GM06990 (cell line): ENCODE data around the gene DLG2.
"Not testable (repeated sequence)": the region's sequence is repeated elsewhere in the genome, so short reads cannot be mapped to it uniquely, and the experiment has no call there.

Experiments used
- DNase-seq: peaks from one replicate; pipeline ENCODE4 v3.0.0-alpha.2; 2011; ENCODE audit not compliant: insufficient read length; ENCODE audit errors: extremely low read depth
- H3K27me3 ChIP-seq: replicated peaks from 2 replicates; pipeline ENCODE4 v1.6.0; 2011; ENCODE audit warnings: low read length; ENCODE audit not compliant: control insufficient read depth, insufficient read depth
- H3K36me3 ChIP-seq: 2 replicates; pipeline ENCODE4 v1.5.1; 2011; ENCODE audit warnings: low read length; ENCODE audit not compliant: control insufficient read depth, insufficient read depth
- H3K4me3 ChIP-seq: replicated peaks from 2 replicates; pipeline ENCODE4 v1.5.1; 2011; ENCODE audit warnings: low read depth, mild to moderate bottlenecking, control low read depth, low read length
- TF ChIP-seq, protein P1 (sequence below): IDR thresholded peaks from 2 replicates; pipeline ENCODE4 v1.5.1; 2011; ENCODE audit warnings: low read length, control low read depth, mild to moderate bottlenecking, inconsistent platforms; ENCODE audit not compliant: insufficient read depth, poor library complexity, severe bottlenecking

DLG2 gene

GRCh38 chr11:83425137-83425466, 2202.0 kb downstream of the DLG2 start:
- TF ChIP-seq, protein P1, sequence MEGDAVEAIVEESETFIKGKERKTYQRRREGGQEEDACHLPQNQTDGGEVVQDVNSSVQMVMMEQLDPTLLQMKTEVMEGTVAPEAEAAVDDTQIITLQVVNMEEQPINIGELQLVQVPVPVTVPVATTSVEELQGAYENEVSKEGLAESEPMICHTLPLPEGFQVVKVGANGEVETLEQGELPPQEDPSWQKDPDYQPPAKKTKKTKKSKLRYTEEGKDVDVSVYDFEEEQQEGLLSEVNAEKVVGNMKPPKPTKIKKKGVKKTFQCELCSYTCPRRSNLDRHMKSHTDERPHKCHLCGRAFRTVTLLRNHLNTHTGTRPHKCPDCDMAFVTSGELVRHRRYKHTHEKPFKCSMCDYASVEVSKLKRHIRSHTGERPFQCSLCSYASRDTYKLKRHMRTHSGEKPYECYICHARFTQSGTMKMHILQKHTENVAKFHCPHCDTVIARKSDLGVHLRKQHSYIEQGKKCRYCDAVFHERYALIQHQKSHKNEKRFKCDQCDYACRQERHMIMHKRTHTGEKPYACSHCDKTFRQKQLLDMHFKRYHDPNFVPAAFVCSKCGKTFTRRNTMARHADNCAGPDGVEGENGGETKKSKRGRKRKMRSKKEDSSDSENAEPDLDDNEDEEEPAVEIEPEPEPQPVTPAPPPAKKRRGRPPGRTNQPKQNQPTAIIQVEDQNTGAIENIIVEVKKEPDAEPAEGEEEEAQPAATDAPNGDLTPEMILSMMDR: no peak
- no peak for DNase-seq
- Histone ChIP-seq H3K4me3 (no peak overlapping the region), H3K36me3 (no peaks in the 10 kb centered on the region), H3K27me3 (no peaks in the 10 kb centered on the region)

DNA sequence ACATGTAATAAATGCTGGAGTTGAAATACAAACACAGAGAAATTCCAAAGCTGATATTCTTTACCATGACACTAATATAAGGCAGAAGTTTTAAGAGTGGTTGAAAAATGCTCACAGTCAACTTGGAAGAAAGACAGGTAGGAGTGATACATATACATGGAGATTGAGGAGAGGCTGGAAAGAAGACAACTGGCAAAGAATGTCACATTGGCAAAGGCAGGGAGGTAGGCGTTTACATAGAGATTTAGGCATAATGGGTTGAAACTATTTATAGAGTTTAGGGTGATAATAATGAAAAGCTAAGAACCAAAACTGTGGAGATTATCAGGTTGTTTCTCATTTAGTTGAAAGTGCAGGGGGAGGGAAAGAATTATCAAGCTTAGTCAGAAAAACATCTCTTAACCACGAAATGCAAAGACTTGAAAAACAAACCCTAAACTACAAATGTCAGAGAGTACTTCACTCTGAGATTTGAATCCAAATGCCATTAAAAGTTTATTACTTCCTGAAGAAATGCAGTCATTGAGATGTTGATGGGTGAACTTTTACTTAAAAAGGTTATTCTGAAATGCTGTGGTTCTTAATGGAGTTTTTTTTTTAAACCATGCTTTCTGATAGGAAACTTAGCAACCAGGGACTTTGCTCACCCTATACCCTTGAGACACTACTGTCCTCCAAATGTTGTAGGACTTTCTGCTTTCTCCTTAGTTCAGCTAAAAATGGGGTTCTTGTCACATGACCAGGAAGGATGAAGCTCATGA, 2202.6 kb downstream of the DLG2 start:
- Histone ChIP-seq H3K27me3 (no peaks in the 10 kb centered on the region), H3K4me3 (no peak overlapping the region), H3K36me3 (no peaks in the 10 kb centered on the region)
- TF ChIP-seq, protein P1: no peak
- no peak for DNase-seq

DNA sequence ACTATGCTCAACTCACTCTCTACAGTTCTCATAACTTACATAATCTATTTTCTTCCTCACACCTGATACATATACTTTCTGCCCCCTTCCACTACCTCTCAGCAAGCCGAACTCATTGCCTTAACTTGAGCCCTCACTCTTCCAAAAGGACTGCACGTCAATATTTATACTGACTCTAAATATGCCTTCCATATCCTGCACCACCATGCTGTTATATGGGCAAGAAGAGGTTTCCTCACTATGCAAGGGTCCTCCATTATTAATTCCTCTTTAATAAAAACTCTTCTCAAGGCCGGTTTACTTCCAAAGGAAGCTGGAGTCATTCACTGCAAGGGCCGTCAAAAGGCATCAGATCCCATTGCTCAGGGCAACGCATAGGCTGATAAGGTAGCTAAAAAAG, 2204.5 kb downstream of the DLG2 start:
- not testable (repeated sequence) for DNase-seq, H3K27me3 ChIP-seq, H3K36me3 ChIP-seq

GRCh38 chr11:83410605-83411565, 2216.3 kb downstream of the DLG2 start:
- no peaks in the 10 kb centered on the region for H3K36me3 ChIP-seq
- no peak for DNase-seq

More for the DNA sequence above, 2204.5 kb downstream of the DLG2 start:
- not testable (repeated sequence) for H3K4me3 ChIP-seq

GRCh38 chr11:83409891-83410290, 2217.3 kb downstream of the DLG2 start:
- no peak for DNase-seq
- no peak overlapping the region for H3K4me3 ChIP-seq
- TF ChIP-seq, protein P1: no peak
- no peaks in the 10 kb centered on the region for H3K36me3 ChIP-seq
- H3K27me3 ChIP-seq: no peaks in the 10 kb centered on the region

More at GRCh38 chr11:83410605-83411565, 2216.3 kb downstream of the DLG2 start:
- Histone ChIP-seq H3K4me3 (no peak overlapping the region), H3K27me3 (no peaks in the 10 kb centered on the region)
- TF ChIP-seq, protein P1: no peak

DNA sequence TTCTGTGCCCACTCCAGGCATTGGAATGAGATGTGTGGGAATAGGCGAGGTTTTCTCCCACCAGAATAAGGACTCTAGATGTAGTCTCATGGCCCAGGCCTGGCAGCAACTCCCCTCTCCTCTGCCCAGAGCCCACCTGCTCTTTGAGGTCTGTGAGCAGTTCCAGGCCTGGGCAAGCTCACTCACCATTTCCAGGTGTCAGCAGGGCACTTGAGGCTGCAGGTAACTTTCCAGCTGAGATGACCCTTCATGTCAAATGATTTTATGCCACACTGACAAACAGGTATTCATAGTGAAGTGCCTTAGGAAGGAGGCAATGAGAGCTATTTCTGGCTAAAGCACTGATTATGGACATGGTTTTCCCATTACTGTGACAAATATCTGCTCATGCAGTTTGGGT, 2217.7 kb downstream of the DLG2 start:
- Histone ChIP-seq H3K27me3 (no peaks in the 10 kb centered on the region), H3K4me3 (no peak overlapping the region), H3K36me3 (no peaks in the 10 kb centered on the region)
- TF ChIP-seq, protein P1: no peak
- no peak for DNase-seq
